HCT116 (cell line): ENCODE results near the gene NMUR1.

Experiments
- CBX3 ChIP-seq: IDR thresholded peaks from 2 replicates; pipeline ENCODE4 v1.6.1; 2012; ENCODE audit warnings: low read depth
- EZH2 ChIP-seq: fragments of 200-600 bp; sonication (generic); IDR thresholded peaks from 2 replicates; pipeline ENCODE4 v1.6.1; 2017; ENCODE audit warnings: antibody characterized with exemption, mixed run types
- EZH2phosphoT487 ChIP-seq: fragments of 200-600 bp; IDR thresholded peaks from 2 replicates; pipeline ENCODE4 v1.6.1; 2018; ENCODE audit warnings: antibody characterized with exemption, borderline replicate concordance
- FOSL1 ChIP-seq: IDR thresholded peaks from 2 replicates; pipeline ENCODE4 v1.6.1; 2012; ENCODE audit warnings: low read depth
- POLR2A ChIP-seq: IDR thresholded peaks from 2 replicates; pipeline ENCODE4 v1.7.0; 2011; ENCODE audit warnings: borderline replicate concordance; ENCODE audit not compliant: insufficient read depth, insufficient read length; ENCODE audit errors: extremely low read depth
- POLR2AphosphoS5 ChIP-seq: IDR thresholded peaks from 2 replicates; pipeline ENCODE4 v1.6.1; 2011; ENCODE audit warnings: mild to moderate bottlenecking, low read depth, low read length, moderate library complexity
- SIN3A ChIP-seq: IDR thresholded peaks from 2 replicates; pipeline ENCODE4 v1.6.1; 2012; ENCODE audit warnings: low read depth
- SP1 ChIP-seq: IDR thresholded peaks from 2 replicates; pipeline ENCODE4 v1.6.1; 2012; ENCODE audit warnings: low read depth
- TCF7L2 ChIP-seq: IDR thresholded peaks from 2 replicates; pipeline ENCODE4 v1.7.0; 2011; ENCODE audit warnings: borderline replicate concordance, inconsistent platforms; ENCODE audit not compliant: insufficient read depth, insufficient read length; ENCODE audit errors: extremely low read depth
- ZNF274 ChIP-seq: fragments of 200-500 bp; sonication (Bioruptor generic); IDR thresholded peaks from 2 replicates; pipeline ENCODE4 v1.6.1; 2014; ENCODE audit warnings: mild to moderate bottlenecking, low read depth, low read length, inconsistent platforms
- TF ChIP-seq, protein P1 (sequence below), 3 experiments: fragments of 200-600 bp in 1 of 3; sonication (generic) in 1 of 3; IDR thresholded peaks in 2 of 3; conservative IDR thresholded peaks in 1 of 3; 2 replicates each; pipeline ENCODE4 v1.5.1; 2012 to 2017; ENCODE audit warnings: low read depth in 2 of 3, low read length in 2 of 3, antibody characterized with exemption in 1 of 3, borderline replicate concordance in 1 of 3, control low read depth in 1 of 3, mild to moderate bottlenecking in 1 of 3, mixed read lengths in 1 of 3, mixed run types in 1 of 3, moderate library complexity in 1 of 3; ENCODE audit not compliant: insufficient read depth in 1 of 3
- TF ChIP-seq, protein P2 (sequence below): IDR thresholded peaks from 2 replicates; pipeline ENCODE4 v1.6.1; 2012

DNA sequence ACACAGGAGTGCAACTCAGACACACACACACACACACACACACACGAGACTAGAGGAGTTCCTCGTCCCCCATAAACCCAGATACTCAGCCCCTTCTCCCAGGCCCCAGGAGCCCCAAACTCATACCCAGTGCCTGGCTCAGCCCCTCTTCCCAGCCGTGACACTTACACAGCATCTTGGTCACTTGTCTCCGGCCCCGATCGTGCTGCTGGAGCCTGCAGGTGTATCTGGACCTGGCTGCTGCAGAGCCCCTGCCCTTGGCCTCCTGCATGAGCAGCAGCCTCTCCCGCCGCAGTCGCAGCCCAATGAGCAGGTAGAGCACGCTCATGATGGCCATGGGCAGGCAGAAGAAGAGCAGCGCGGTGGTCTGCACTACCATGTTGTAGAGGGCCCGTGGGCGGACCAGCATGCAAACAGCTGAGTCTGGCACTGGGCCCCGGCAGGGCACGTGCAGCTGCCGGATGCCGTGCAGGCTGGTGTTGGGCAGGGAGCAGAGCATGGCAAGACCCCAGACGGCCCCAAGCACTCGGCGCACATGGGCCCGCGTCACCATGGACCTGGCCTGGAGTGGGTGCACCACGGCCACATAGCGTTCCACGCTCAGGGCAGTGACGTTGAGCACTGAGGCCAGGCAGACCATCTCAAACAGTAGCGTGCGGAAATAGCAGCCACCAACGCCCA lies 2.1 kb downstream of the NMUR1 start:
- TF ChIP-seq CBX3 = no peak
- TF ChIP-seq, protein P1, sequence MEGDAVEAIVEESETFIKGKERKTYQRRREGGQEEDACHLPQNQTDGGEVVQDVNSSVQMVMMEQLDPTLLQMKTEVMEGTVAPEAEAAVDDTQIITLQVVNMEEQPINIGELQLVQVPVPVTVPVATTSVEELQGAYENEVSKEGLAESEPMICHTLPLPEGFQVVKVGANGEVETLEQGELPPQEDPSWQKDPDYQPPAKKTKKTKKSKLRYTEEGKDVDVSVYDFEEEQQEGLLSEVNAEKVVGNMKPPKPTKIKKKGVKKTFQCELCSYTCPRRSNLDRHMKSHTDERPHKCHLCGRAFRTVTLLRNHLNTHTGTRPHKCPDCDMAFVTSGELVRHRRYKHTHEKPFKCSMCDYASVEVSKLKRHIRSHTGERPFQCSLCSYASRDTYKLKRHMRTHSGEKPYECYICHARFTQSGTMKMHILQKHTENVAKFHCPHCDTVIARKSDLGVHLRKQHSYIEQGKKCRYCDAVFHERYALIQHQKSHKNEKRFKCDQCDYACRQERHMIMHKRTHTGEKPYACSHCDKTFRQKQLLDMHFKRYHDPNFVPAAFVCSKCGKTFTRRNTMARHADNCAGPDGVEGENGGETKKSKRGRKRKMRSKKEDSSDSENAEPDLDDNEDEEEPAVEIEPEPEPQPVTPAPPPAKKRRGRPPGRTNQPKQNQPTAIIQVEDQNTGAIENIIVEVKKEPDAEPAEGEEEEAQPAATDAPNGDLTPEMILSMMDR (IDR thresholded peaks at IDR 0.05 in 2 of 3, conservative IDR thresholded peaks at IDR 0.05 in 1 of 3; ENCODE audit: borderline replicate concordance in 1 of 3, insufficient read depth in 1 of 3, low read depth in 2 of 3, low read length in 2 of 3) = no peak
- TF ChIP-seq TCF7L2 = no peak
- no peak for TF ChIP-seq EZH2
- TF ChIP-seq, protein P2, sequence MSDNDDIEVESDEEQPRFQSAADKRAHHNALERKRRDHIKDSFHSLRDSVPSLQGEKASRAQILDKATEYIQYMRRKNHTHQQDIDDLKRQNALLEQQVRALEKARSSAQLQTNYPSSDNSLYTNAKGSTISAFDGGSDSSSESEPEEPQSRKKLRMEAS = no peak
- no peak for TF ChIP-seq EZH2phosphoT487
- no peak for TF ChIP-seq FOSL1
- TF ChIP-seq POLR2AphosphoS5 = no peak
- TF ChIP-seq POLR2A = no peak
- TF ChIP-seq ZNF274 = no peak
- TF ChIP-seq SP1 = no peak
- no peak for TF ChIP-seq SIN3A
